Neural cell (in vitro differentiated cells): ENCODE data around the gene SPTB.

Source experiments
- REST ChIP-seq: IDR thresholded peaks from 2 replicates; pipeline ENCODE4 v1.6.1; 2012; ENCODE audit warnings: borderline replicate concordance
- TF ChIP-seq, protein P1 (sequence below): fragments of 450-650 bp; IDR thresholded peaks from 2 replicates; pipeline ENCODE4 v1.5.1; 2014; ENCODE audit warnings: antibody characterized with exemption, mild to moderate bottlenecking, moderate library complexity; ENCODE audit not compliant: poor library complexity, severe bottlenecking

DNA sequence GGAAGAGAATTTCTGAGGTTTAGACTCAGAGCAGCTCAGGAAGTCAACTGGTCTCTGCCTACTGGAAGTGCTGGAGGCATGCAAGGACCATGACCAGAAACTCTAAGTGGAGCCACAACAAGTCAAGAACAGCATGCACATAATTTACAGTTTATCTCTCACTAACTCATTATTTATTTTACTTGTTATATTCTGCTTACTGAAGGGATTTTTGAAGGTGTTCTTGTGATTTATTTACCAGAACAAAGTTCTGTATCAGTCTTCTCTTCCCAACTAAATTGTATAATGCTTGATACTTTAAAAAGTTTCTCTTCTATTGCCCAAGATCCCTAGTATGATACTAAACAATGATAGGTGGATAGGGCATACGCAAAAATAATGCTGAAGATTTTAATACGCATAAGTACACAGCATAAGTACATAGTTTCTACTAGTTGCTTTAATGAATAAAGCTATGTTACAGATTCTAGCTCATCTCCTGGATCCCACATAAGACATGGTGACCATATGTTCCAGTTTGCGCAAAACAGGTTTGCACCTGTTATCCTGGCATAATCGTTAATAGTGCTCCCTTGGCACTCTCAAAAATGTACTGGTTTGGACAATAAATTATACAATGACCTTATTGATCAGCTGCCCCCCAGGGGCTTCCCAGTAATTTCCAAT lies 11.6 kb upstream of the SPTB start:
- no peak for TF ChIP-seq REST
- TF ChIP-seq, protein P1, sequence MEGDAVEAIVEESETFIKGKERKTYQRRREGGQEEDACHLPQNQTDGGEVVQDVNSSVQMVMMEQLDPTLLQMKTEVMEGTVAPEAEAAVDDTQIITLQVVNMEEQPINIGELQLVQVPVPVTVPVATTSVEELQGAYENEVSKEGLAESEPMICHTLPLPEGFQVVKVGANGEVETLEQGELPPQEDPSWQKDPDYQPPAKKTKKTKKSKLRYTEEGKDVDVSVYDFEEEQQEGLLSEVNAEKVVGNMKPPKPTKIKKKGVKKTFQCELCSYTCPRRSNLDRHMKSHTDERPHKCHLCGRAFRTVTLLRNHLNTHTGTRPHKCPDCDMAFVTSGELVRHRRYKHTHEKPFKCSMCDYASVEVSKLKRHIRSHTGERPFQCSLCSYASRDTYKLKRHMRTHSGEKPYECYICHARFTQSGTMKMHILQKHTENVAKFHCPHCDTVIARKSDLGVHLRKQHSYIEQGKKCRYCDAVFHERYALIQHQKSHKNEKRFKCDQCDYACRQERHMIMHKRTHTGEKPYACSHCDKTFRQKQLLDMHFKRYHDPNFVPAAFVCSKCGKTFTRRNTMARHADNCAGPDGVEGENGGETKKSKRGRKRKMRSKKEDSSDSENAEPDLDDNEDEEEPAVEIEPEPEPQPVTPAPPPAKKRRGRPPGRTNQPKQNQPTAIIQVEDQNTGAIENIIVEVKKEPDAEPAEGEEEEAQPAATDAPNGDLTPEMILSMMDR: no peak
